LNCAP (cell line): Measurements from ENCODE around the gene GRAMD1B.

Experiments
- CTCF ChIP-seq: fragments of 450-650 bp; IDR thresholded peaks from 2 replicates; pipeline ENCODE4 v1.5.1; 2017; ENCODE audit warnings: mild to moderate bottlenecking

GRAMD1B gene

GRCh38 chr11:123601743-123602142 is 171.7 kb downstream of the GRAMD1B start:
- TF ChIP-seq CTCF: no peak

GRCh38 chr11:123603666-123604065 is 173.6 kb downstream of the GRAMD1B start:
- TF ChIP-seq CTCF: no peak

GRCh38 chr11:123607781-123608180 is 177.7 kb downstream of the GRAMD1B start:
- no peak for TF ChIP-seq CTCF

DNA sequence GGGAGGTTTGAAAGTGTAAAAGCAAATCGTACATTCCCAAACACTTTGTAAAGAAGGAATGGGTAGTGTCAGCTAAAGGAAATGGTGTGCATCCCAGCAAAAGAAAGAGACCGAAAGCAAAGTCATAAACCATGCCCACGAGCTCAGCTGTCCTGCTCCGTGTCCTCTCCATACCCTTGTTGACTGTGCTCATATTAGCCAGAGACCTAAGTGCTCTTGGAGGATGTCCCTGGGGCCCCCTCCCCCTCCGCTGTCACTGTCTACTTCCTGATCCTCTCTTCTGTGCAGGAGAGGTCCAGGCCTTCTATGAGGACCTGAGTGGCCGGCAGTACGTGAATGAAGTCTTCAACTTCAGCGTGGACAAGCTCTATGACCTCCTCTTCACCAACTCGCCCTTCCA is 178.3 kb downstream of the GRAMD1B start:
- TF ChIP-seq CTCF: no peak

DNA sequence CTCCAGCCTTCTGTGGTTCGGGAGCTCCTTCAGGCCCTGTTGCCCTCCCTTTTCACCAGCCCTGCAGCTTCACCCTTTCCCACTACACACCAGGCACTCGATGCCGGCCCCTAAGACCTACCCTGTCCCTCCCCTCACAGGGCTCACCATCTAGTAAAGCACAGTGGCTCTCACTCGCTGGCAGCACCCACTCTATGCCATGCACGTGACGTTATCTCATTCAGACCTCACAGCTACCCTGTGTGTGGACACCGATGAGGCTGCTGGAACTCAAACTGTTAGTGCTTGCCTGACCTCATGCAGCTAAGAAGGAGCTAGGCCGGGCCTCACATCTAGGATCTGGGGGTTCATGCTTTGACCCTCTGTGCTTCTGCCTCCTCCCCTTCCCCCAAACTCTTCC is 178.9 kb downstream of the GRAMD1B start:
- no peak for TF ChIP-seq CTCF

DNA sequence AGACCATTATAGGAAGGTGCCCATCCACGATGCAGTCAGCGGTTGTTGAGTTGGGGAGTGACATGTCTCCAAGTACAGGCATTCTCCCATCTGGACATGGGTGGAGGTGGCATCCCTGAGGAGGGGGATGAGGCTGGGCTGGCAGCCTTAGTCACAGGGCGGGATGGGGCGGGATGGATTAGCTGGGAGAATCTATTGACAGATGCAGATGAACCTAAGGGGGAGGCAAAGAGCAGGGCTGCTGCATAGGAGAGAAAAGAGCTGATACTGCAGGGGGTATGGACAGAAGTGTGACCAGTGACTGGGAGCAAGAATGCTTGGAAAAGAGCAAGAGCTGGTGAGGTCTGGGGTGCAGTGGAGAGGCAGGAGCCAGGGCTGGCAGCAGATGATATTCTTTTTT is 181.6 kb downstream of the GRAMD1B start:
- no peak for TF ChIP-seq CTCF

DNA sequence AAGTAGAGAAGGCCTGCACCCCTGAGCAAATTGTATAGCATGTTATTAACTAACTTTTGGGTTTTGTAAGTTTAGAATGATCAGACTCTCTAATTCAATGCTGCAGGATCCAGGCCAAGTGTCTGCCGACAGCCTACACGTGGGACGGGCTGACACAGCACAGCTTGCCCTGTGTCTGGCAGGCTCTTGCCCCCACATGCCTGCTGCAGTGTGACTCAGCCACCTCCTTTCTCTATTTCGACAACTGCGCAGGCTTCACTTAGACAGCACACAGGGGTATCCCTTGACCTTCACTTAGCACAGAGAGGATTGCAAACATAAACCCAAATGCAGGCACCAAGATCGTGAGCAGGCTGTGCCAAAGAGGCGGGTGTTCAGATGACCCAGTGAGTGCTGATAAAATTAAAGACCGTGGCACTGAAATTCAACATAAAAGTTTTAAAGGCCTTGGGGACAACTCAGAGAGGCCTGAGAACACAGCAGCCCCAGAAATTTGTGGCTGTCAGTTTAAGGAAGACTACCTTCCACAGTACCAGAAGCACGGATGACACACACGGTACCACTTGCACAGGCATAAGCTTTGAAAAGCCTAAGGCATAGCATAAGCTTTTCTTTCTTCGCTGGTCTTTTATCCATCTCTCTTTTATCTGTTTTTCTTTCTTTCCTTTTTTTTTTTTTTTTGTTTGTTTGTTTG is 186.6 kb downstream of the GRAMD1B start:
- no peak for TF ChIP-seq CTCF

GRCh38 chr11:123622576-123622975 is 192.5 kb downstream of the GRAMD1B start:
- TF ChIP-seq CTCF: no peak
